ENCODE data around the gene SCN5A. TPM values are rescaled to one million over a fixed set of nuclear protein-coding genes. Genes with fewer than 3 reads are reported as not detected.

SCN5A gene
- total and polyA plus RNA-seq, 2 experiments from 2014 or later, result 10.2 to 10.6 TPM

- no peak for TF ChIP-seq ZNF462 (CRISPR knock-in tag; IDR thresholded peaks at IDR 0.05)
- TF ChIP-seq NANOG (IDR thresholded peaks at IDR 0.05; ENCODE audit: borderline replicate concordance), result no peak
- TF ChIP-seq CTCF (conservative IDR thresholded peaks at IDR 0.05; ENCODE audit: low read depth in 2 of 2), result no peak
- no peak for TF ChIP-seq EZH2phosphoT487 (IDR thresholded peaks at IDR 0.05; ENCODE audit: unreplicated experiment)
Measured at GRCh38 chr3:38698760-38699159, 49.3 kb upstream of the SCN5A start (continued).

GRCh38 chr3:38698061-38698460 lies 48.6 kb upstream of the SCN5A start:
- Histone ChIP-seq H3K36me3 (ENCODE audit: insufficient read depth) (no peaks in the 10 kb centered on the region), H3K4me1 (ENCODE audit: insufficient read depth) (no peaks in the 10 kb centered on the region), H3K27ac (ENCODE audit: low read depth) (no peak overlapping the region), H3K9me2 (ENCODE audit: insufficient read depth) (peaks cover 11% of the 10 kb centered on the region; the same call in 1 of the 2 replicates), H3K27me3 (ENCODE audit: insufficient read depth) (no peaks in the 10 kb centered on the region), H3K4me2 (no peak overlapping the region), H4K20me1 (replicated peaks; ENCODE audit: insufficient read depth) (no peaks in the 10 kb centered on the region), H3K4me3 (no peak overlapping the region), H3F3A (replicated peaks; ENCODE audit: low read depth) (no peaks in the 10 kb centered on the region), H2AFZ (no peak overlapping the region), H3K79me2 (replicated peaks; ENCODE audit: insufficient read depth) (no peaks in the 10 kb centered on the region)
- no peak overlapping the region for H3K4me3 Mint-ChIP-seq
- H3K4me1 Mint-ChIP-seq, result no peaks in the 10 kb centered on the region
- no peak overlapping the region for H3K27ac Mint-ChIP-seq
- no peaks in the 10 kb centered on the region for H3K27me3 Mint-ChIP-seq (ENCODE audit: insufficient read depth, low read depth, poor library complexity)
- ATAC-seq, result no peak
- no peaks in the 10 kb centered on the region for H3K9me3 Mint-ChIP-seq
- TF ChIP-seq ETS1 (IDR thresholded peaks at IDR 0.05), result no peak
- no peak for TF ChIP-seq REST (IDR thresholded peaks at IDR 0.05; ENCODE audit: unreplicated experiment)
- no peak for TF ChIP-seq ZNF331 (CRISPR knock-in tag; IDR thresholded peaks at IDR 0.05; ENCODE audit: low read depth)
- no peak for DNase-seq (ENCODE audit: low spot score)
- H3K36me3 Mint-ChIP-seq (ENCODE audit: low read depth), result no peaks in the 10 kb centered on the region
